Astrocyte of the cerebellum (primary cell): Measurements from ENCODE around the gene PLXNA2.

Experiments
- DNase-seq: peaks from one replicate; pipeline ENCODE4 v3.0.0-alpha.2; 2011; ENCODE audit warnings: low read depth
- H3K4me3 ChIP-seq: 2 replicates; pipeline ENCODE4 v1.5.1; 2011; ENCODE audit warnings: mild to moderate bottlenecking, low read depth, low read length, moderate library complexity
- in situ Hi-C: cut with HindIII; loops from 2 replicates; pipeline ENCODE4 v1.10.0; 2017; ENCODE audit warnings: low sequenced_read_pairs
- TF ChIP-seq, protein P1 (sequence below): IDR thresholded peaks from 2 replicates; pipeline ENCODE4 v1.5.1; 2012; ENCODE audit warnings: low read length, low read depth, moderate library complexity, mild to moderate bottlenecking; ENCODE audit errors: missing control alignments

Gene PLXNA2

GRCh38 chr1:208083715-208084085 lies 160.5 kb downstream of the PLXNA2 start:
- in situ Hi-C loops, result no loop called here
- TF ChIP-seq, protein P1, sequence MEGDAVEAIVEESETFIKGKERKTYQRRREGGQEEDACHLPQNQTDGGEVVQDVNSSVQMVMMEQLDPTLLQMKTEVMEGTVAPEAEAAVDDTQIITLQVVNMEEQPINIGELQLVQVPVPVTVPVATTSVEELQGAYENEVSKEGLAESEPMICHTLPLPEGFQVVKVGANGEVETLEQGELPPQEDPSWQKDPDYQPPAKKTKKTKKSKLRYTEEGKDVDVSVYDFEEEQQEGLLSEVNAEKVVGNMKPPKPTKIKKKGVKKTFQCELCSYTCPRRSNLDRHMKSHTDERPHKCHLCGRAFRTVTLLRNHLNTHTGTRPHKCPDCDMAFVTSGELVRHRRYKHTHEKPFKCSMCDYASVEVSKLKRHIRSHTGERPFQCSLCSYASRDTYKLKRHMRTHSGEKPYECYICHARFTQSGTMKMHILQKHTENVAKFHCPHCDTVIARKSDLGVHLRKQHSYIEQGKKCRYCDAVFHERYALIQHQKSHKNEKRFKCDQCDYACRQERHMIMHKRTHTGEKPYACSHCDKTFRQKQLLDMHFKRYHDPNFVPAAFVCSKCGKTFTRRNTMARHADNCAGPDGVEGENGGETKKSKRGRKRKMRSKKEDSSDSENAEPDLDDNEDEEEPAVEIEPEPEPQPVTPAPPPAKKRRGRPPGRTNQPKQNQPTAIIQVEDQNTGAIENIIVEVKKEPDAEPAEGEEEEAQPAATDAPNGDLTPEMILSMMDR, result no peak
- no peak overlapping the region for H3K4me3 ChIP-seq
- no peak for DNase-seq

DNA sequence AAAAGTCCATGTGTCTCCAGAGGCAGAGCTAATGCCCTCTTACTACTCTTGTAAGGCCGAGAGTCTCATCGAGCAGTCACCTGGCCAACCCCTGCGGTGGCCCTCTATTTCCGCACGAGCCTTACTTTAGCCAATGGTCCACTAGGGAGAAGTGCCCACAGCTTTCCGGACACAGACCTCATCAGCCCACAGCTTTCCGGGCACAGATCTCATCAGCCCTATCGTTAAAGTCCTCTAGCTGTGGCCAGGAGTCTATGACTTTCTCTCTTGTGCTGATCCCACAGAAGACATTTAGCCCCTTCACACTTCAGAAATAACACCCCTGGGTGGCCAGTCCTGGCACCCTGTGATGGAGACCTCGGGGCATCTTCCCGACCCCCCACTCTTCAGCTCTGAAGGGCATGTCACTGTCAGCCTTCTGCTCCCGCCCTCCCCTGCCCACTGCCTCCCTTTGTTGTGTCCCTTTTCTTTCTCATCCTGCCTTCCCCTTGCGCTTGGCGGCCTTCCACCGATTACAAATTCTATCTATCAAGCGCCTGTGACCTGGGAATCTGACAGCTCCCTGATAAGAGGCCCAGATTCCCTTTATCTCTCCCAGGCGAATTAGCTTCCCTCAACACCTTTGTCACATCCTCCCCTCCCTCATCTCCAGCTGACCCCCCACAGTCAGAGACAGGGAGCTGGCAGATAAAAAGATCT lies 161.0 kb downstream of the PLXNA2 start:
- H3K4me3 ChIP-seq, result no peak overlapping the region
- in situ Hi-C loops, result no loop called here
- DNase-seq, result no peak
- TF ChIP-seq, protein P1, result no peak

- DNase-seq, result no peak
- in situ Hi-C loops, result no loop called here
- H3K4me3 ChIP-seq, result no peak overlapping the region
- TF ChIP-seq, protein P1, result peak; percentile 51
Observed at GRCh38 chr1:208081972-208082371, 162.2 kb downstream of the PLXNA2 start.

GRCh38 chr1:208080396-208081286 lies 163.5 kb downstream of the PLXNA2 start:
- no peak overlapping the region for H3K4me3 ChIP-seq
- DNase-seq, result no peak
- in situ Hi-C loops, result no loop called here
- TF ChIP-seq, protein P1, result no peak

DNA sequence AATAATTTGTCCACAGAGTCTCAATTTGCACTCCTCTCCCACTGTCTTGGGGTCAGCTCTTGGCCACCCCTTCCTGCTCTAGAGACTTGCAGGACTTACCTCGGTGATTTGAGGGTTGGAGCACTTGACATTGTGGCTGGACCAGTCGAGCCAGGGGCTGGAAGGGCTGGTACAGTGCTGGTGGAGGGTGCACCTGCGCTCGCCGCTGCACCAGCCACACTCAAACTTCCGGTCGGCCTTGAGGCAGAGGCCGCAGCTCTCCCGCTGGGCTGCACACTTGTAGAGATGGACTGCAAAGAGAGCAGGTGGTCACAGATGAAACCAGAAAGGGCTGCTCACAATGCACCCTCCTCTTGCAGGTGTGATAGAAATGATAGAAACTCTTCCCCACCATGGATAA lies 165.0 kb downstream of the PLXNA2 start:
- no peak for DNase-seq
- in situ Hi-C loops, result no loop called here
- no peak overlapping the region for H3K4me3 ChIP-seq
- TF ChIP-seq, protein P1, result no peak

DNA sequence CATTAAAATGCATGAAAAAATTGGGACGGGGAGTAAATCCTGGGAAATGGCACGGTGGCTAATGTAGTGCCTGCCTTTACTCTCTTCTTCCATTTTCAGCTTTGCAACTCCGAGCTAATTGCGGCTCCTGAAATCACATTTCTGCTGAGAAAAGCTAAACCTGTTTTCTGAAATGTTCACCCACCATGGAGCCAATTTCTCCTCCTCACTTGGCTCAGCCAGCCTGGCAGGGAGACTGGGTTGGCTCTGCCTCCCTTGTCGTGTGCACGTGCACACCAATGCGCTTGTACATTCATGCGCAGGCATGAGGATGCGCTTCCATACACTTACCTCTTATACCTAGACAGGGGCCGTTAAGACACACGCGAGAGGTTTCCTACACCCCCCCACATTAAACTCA lies 165.4 kb downstream of the PLXNA2 start:
- in situ Hi-C loops, result no loop called here
- DNase-seq, result no peak
- H3K4me3 ChIP-seq, result no peak overlapping the region
- TF ChIP-seq, protein P1, result no peak
